Brain pericyte (primary cell): ENCODE data around the gene KNCN.

Experiments
- DNase-seq: peaks from one replicate; pipeline ENCODE4 v3.0.0-alpha.2; 2012; ENCODE audit warnings: low read depth, low spot score

The KNCN gene

GRCh38 chr1:46506470-46507219, 44.8 kb downstream of the KNCN start:
- no peak for DNase-seq

- no peak for DNase-seq
Observed at GRCh38 chr1:46503421-46503820, 48.0 kb downstream of the KNCN start.

GRCh38 chr1:46501528-46501927, 49.9 kb downstream of the KNCN start:
- no peak for DNase-seq

GRCh38 chr1:46497665-46498064, 53.8 kb downstream of the KNCN start:
- DNase-seq = no peak

GRCh38 chr1:46497020-46497419, 54.4 kb downstream of the KNCN start:
- no peak for DNase-seq

- DNase-seq = no peak
Observed at GRCh38 chr1:46496505-46496904, 54.9 kb downstream of the KNCN start.

GRCh38 chr1:46495778-46496177, 55.7 kb downstream of the KNCN start:
- no peak for DNase-seq
